Astrocyte (in vitro differentiated cells and primary cell): ENCODE measurements around the gene ZFHX3. TPM values are rescaled to one million over a fixed set of nuclear protein-coding genes. Genes with fewer than 3 reads are reported as not detected.

Experiments used
- DNase-seq: peaks from one replicate; pipeline ENCODE4 v3.0.0-alpha.2; 2010; ENCODE audit warnings: low read depth
- FAIRE-seq: peaks from 2 replicates; lab custom pipeline; 2011; peaks lifted over from hg19 to GRCh38; lab: Jason Lieb, UNC
- H2AFZ ChIP-seq: 2 replicates; pipeline ENCODE4 v1.6.0; 2012; ENCODE audit warnings: low read depth, low read length, inconsistent platforms
- H3K27ac ChIP-seq: 2 replicates; pipeline ENCODE4 v1.5.1; 2011; ENCODE audit warnings: low read depth, low read length, inconsistent platforms
- H3K27me3 ChIP-seq: 2 replicates; pipeline ENCODE4 v1.6.0; 2011; ENCODE audit warnings: low read length, inconsistent platforms; ENCODE audit not compliant: insufficient read depth
- H3K36me3 ChIP-seq: 2 replicates; pipeline ENCODE4 v1.5.1; 2011; ENCODE audit warnings: low read length, inconsistent platforms; ENCODE audit not compliant: insufficient read depth
- H3K4me1 ChIP-seq: 2 replicates; pipeline ENCODE4 v1.5.1; 2011; ENCODE audit warnings: low read length, inconsistent platforms; ENCODE audit not compliant: insufficient read depth
- H3K4me2 ChIP-seq: 2 replicates; pipeline ENCODE4 v1.6.0; 2012; ENCODE audit warnings: low read length, inconsistent platforms
- H3K4me3 ChIP-seq: 2 replicates; pipeline ENCODE4 v1.5.1; 2011; ENCODE audit warnings: low read depth, mild to moderate bottlenecking, low read length, inconsistent platforms; ENCODE audit not compliant: insufficient read depth
- H3K79me2 ChIP-seq: 2 replicates; pipeline ENCODE4 v1.6.0; 2012; ENCODE audit warnings: mild to moderate bottlenecking, low read length, inconsistent platforms; ENCODE audit not compliant: insufficient read depth
- H3K9ac ChIP-seq: 2 replicates; pipeline ENCODE4 v1.6.0; 2012; ENCODE audit warnings: mild to moderate bottlenecking, low read length, inconsistent platforms
- H3K9me3 ChIP-seq: 2 replicates; pipeline ENCODE4 v1.5.1; 2012; ENCODE audit warnings: low read depth, mild to moderate bottlenecking, low read length, inconsistent platforms; ENCODE audit not compliant: insufficient read depth
- H4K20me1 ChIP-seq: 2 replicates; pipeline ENCODE4 v1.6.0; 2012; ENCODE audit warnings: low read length, inconsistent platforms; ENCODE audit not compliant: insufficient read depth
- H3K27ac Mint-ChIP-seq: one replicate; pipeline ENCODE4 v1.8.0; 2021; ENCODE audit warnings: mild to moderate bottlenecking, mixed read lengths; ENCODE audit not compliant: unreplicated experiment
- H3K27me3 Mint-ChIP-seq: one replicate; pipeline ENCODE4 v1.8.0; 2021; ENCODE audit warnings: low read depth, mixed read lengths; ENCODE audit not compliant: unreplicated experiment
- H3K36me3 Mint-ChIP-seq: one replicate; pipeline ENCODE4 v1.8.0; 2021; ENCODE audit warnings: low read depth, mixed read lengths; ENCODE audit not compliant: unreplicated experiment
- H3K4me1 Mint-ChIP-seq: one replicate; pipeline ENCODE4 v1.8.0; 2021; ENCODE audit warnings: low read depth, mixed read lengths; ENCODE audit not compliant: unreplicated experiment
- H3K4me3 Mint-ChIP-seq: one replicate; pipeline ENCODE4 v1.8.0; 2021; ENCODE audit warnings: mild to moderate bottlenecking, moderate library complexity, mixed read lengths; ENCODE audit not compliant: unreplicated experiment
- H3K9me3 Mint-ChIP-seq: one replicate; pipeline ENCODE4 v1.8.0; 2021; ENCODE audit warnings: mild to moderate bottlenecking, mixed read lengths; ENCODE audit not compliant: unreplicated experiment
- EZH2 ChIP-seq: IDR thresholded peaks from 2 replicates; pipeline ENCODE4 v1.6.1; 2012; ENCODE audit warnings: mild to moderate bottlenecking, low read length, inconsistent platforms; ENCODE audit not compliant: insufficient read depth
- total RNA-seq: library from RNA; stranded (reverse); gene quantifications from 2 replicates; pipeline ENCODE4 v1.2.1, GENCODE V29; 2021
- TF ChIP-seq, protein P1 (sequence below): IDR thresholded peaks from 2 replicates; pipeline ENCODE4 v1.5.1; 2011; ENCODE audit warnings: low read depth, mild to moderate bottlenecking, inconsistent platforms, low read length, moderate library complexity; ENCODE audit not compliant: insufficient read depth

The ZFHX3 gene
- total RNA-seq, 1 donor from 2014 or later: 19.7 TPM

GRCh38 chr16:73046849-73047214 is 1.1 kb downstream of the ZFHX3 start:
- Mint-ChIP-seq H3K27me3 (no peaks in the 10 kb centered on the region), H3K4me1 (peaks cover 48% of the 10 kb centered on the region), H3K4me3 (peak overlapping the region; percentile 87), H3K27ac (peak overlapping the region; percentile 87), H3K36me3 (peaks cover 5% of the 10 kb centered on the region), H3K9me3 (no peaks in the 10 kb centered on the region)
- TF ChIP-seq, protein P1, sequence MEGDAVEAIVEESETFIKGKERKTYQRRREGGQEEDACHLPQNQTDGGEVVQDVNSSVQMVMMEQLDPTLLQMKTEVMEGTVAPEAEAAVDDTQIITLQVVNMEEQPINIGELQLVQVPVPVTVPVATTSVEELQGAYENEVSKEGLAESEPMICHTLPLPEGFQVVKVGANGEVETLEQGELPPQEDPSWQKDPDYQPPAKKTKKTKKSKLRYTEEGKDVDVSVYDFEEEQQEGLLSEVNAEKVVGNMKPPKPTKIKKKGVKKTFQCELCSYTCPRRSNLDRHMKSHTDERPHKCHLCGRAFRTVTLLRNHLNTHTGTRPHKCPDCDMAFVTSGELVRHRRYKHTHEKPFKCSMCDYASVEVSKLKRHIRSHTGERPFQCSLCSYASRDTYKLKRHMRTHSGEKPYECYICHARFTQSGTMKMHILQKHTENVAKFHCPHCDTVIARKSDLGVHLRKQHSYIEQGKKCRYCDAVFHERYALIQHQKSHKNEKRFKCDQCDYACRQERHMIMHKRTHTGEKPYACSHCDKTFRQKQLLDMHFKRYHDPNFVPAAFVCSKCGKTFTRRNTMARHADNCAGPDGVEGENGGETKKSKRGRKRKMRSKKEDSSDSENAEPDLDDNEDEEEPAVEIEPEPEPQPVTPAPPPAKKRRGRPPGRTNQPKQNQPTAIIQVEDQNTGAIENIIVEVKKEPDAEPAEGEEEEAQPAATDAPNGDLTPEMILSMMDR: no peak
- no peak for TF ChIP-seq EZH2
- Histone ChIP-seq H3K9me3 (no peaks in the 10 kb centered on the region), H3K27ac (peak overlapping the region; percentile 56), H3K9ac (peak overlapping the region; percentile 87), H3K4me3 (peak overlapping the region; percentile 66), H3K79me2 (peaks cover 92% of the 10 kb centered on the region), H3K27me3 (no peaks in the 10 kb centered on the region), H3K36me3 (no peaks in the 10 kb centered on the region), H3K4me2 (peak overlapping the region; percentile 87), H4K20me1 (peaks cover 28% of the 10 kb centered on the region), H3K4me1 (peaks cover 43% of the 10 kb centered on the region), H2AFZ (no peak overlapping the region)
- FAIRE-seq: no peak
- no peak for DNase-seq

DNA sequence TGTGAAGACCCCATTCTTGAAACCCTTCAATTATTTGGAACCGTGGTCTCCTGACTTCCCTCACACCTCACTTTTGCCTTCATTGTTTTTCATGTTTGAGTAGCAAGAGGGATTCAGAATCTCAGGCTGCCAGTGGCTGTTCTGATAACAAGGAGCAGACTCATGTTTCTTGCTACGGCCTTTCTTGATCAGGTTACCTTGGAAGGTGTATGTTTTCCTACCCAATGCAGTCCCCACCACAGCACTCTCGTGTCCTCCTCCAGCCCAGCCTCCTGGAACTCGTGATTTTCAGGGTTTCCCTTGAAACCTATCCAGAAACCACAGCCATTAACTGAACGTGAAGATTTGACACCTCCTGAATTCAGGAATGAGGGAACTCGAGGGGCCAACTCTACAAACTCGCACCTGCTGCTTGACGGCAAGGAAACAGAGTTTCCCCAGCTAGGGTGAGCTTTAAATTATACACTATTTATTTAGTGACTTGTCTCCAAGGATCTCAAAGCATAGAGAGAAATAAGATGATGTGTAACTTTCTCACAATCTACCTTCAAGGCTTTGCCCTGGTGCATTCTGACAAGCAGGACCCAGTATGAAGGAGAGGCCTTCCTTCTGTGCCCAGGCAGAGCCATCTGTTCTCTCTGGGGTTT is 1.6 kb downstream of the ZFHX3 start:
- peaks cover 38% of the 10 kb centered on the region for H3K4me1 ChIP-seq
- DNase-seq (no peak), FAIRE-seq (no peak)
- H4K20me1 ChIP-seq: peaks cover 28% of the 10 kb centered on the region
- Mint-ChIP-seq H3K4me1 (peaks cover 48% of the 10 kb centered on the region), H3K27ac (no peak overlapping the region), H3K36me3 (peaks cover 5% of the 10 kb centered on the region), H3K9me3 (no peaks in the 10 kb centered on the region), H3K27me3 (no peaks in the 10 kb centered on the region), H3K4me3 (peak overlapping the region; percentile 87)
- no peaks in the 10 kb centered on the region for H3K9me3 ChIP-seq
- H2AFZ ChIP-seq: no peak overlapping the region
- no peaks in the 10 kb centered on the region for H3K36me3 ChIP-seq
- H3K27ac ChIP-seq: peak overlapping the region; percentile 56
- peaks cover 92% of the 10 kb centered on the region for H3K79me2 ChIP-seq
- TF ChIP-seq, protein P1: no peak
- TF ChIP-seq EZH2: no peak
- H3K4me2 ChIP-seq: peak overlapping the region; percentile 87
- peak overlapping the region; percentile 87 for H3K9ac ChIP-seq
- H3K4me3 ChIP-seq: peak overlapping the region; percentile 66
- H3K27me3 ChIP-seq: no peaks in the 10 kb centered on the region

DNA sequence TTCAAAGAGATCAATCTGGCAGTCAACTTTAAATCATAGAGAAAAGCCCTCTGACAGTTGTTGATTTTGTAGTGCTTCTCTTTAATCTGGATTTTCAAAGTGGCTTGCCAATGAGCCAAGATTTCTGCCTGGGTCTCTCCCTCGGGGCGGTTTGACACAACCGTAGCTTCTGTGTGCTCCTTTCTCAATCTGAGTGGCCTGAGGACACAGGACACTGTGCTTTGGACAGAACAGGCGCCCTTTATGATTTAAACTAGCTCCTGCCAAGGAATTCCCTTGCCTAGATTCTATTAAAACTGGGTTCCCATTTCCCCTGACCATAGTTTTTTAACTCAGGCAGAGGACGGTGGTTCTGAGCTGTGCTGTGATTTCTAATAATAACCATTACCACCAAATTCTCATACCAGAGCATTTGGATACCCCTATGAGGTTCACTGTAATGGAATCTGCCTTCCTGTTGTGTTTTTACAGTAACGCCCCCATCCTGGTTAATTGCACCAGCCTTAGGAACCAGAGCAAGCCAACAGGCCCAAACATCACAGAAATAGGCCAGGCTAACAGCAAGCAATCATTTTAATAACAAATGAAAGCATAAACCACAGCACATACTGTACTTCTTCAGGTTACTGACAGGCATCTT is 4.0 kb downstream of the ZFHX3 start:
- Histone ChIP-seq H3K27me3 (no peaks in the 10 kb centered on the region), H3K4me2 (peak overlapping the region; percentile 37), H4K20me1 (peaks cover 38% of the 10 kb centered on the region), H3K36me3 (no peaks in the 10 kb centered on the region), H2AFZ (no peak overlapping the region), H3K9me3 (no peaks in the 10 kb centered on the region), H3K27ac (peak overlapping the region; percentile 55), H3K4me1 (peaks cover 33% of the 10 kb centered on the region), H3K79me2 (peaks cover 91% of the 10 kb centered on the region), H3K4me3 (no peak overlapping the region), H3K9ac (peak overlapping the region; percentile 55)
- FAIRE-seq: no peak
- DNase-seq: peak; percentile 74
- no peak overlapping the region for H3K4me3 Mint-ChIP-seq
- no peaks in the 10 kb centered on the region for H3K27me3 Mint-ChIP-seq
- H3K4me1 Mint-ChIP-seq: peaks cover 44% of the 10 kb centered on the region
- no peak overlapping the region for H3K27ac Mint-ChIP-seq
- TF ChIP-seq, protein P1: no peak
- TF ChIP-seq EZH2: no peak
- H3K36me3 Mint-ChIP-seq: peaks cover 5% of the 10 kb centered on the region
- H3K9me3 Mint-ChIP-seq: no peaks in the 10 kb centered on the region
